HG02884 (cell line): Measurements from ENCODE around the gene GNG12.
"Not testable (repeated sequence)": the region's sequence is repeated elsewhere in the genome, so short reads cannot be mapped to it uniquely, and the experiment has no call there.

Source experiments
- ATAC-seq: cut with Tn5 transposase; IDR thresholded peaks from one replicate; pipeline ENCODE4 v1.9.1; 2021; ENCODE audit warnings: mild to moderate bottlenecking, moderate library complexity; ENCODE audit not compliant: unreplicated experiment

GNG12 gene

GRCh38 chr1:67665307-67665706 is 168.0 kb downstream of the GNG12 start:
- ATAC-seq = not testable (repeated sequence)

GRCh38 chr1:67664048-67664447 is 169.2 kb downstream of the GNG12 start:
- no peak for ATAC-seq

GRCh38 chr1:67662884-67663283 is 170.4 kb downstream of the GNG12 start:
- no peak for ATAC-seq

GRCh38 chr1:67659229-67659628 is 174.0 kb downstream of the GNG12 start:
- no peak for ATAC-seq

GRCh38 chr1:67657152-67657551 is 176.1 kb downstream of the GNG12 start:
- not testable (repeated sequence) for ATAC-seq

- ATAC-seq = no peak
Observed at GRCh38 chr1:67655581-67655980, 177.7 kb downstream of the GNG12 start.

GRCh38 chr1:67653304-67653703 is 180.0 kb downstream of the GNG12 start:
- no peak for ATAC-seq

- ATAC-seq = no peak
Observed at GRCh38 chr1:67652800-67653199, 180.5 kb downstream of the GNG12 start.
